Measurements from ENCODE around the gene TNFAIP8L2.
"Not testable (repeated sequence)": the region's sequence is repeated elsewhere in the genome, so short reads cannot be mapped to it uniquely, and the experiment has no call there.

TNFAIP8L2 gene

DNA sequence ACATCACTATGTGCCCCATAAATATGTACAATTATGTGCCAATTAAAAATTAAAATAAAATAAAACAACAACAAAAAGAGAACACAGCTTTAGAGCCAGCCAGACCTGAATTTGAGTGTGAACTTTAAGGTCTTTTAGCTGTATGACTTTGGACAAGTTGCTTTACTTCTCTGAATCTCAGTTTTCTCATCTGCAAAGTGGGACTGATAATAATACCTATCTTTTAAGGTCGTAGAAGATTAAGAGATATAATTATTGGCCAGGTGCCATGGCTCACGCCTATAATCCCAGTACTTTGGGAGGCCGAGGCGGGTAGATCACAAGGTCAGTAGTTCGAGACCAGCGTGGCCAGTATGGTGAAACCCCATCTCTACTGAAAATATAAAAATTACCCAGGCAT lies 36.9 kb downstream of the TNFAIP8L2 start:
- no peak for DNase-seq

DNA sequence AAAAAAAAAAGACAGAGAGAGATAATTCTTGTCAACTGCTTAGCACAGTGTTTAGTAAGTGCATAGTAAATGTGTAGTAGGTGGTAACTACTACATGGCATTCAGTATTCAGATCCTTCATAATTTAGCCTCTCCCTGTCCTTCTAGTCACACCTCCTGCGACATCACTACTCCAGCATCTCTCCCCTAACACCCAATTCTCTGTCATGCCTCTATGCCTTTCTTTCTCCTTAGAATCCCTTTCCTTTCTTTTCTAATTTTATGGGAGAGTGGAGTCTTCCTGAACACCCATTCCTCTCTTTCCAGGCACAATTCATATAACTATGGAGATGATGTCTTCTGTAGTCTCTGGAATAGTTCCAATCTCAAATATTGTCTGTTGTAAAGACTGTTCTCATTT lies 37.4 kb downstream of the TNFAIP8L2 start:
- peak; percentile 10 for DNase-seq

GRCh38 chr1:151194894-151195594 lies 38.6 kb downstream of the TNFAIP8L2 start:
- DNase-seq = peak; percentile 73

- peak; percentile 90 for DNase-seq
Measured at GRCh38 chr1:151196292-151196800, 39.9 kb downstream of the TNFAIP8L2 start.

DNA sequence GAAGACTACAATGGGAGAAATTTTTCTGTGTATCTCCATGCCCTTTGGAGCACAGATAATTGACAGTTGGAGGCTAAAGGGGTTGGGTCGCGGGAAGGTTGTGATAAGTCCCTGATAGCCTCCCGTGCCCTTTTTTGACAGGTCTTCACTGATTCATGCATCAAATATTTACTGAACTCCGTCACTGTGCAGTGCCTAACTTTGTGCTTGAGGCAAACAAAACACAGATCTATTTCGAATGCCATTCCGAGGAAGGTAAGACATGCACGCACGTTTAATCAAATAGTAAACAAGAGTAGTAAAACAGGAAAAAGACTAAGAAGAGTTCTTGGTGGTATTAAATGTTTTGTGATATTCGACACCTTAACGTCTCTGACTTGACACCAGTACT lies 41.4 kb downstream of the TNFAIP8L2 start:
- peak; percentile 74 for DNase-seq

DNA sequence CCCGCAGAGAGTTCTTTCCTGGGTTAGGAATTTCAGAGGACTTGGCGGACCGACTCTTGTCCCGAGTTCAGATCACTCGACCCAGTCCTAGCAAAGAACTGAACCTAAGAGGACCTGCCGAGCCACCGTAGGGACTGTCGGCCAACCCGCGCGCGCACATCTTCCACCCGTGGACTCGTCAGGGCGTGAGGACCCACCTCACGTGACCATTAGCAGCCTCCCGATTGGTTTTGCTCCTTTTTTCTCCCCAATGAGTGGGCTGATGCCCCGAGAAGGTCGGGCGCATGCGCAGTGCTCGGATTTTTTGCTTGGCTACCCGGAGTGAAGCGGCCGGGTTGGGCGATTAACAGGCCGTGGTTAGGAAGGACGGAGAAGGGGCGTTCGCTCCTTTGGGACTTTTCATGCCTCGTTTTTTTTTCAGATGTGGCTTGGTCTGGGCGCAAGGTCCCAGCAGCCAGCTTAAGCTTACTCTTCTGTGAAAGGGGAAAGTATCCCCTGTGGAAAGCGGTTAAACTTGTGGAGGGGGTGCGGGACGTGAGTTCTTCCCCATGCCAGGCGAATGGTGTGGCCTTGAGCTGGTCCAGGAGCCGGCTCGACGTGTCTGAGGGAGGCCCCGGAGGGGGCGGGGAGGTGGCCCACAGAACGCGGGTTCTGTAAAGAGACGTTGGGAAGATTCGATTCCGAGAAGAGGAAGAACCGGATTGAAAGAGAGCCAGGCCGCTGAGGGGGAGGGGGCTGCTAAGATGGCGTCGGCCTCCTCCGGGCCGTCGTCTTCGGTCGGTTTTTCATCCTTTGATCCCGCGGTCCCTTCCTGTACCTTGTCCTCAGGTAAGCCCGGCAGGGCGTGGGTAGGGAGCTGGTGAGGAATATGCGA lies 42.0 kb downstream of the TNFAIP8L2 start, which contains the start of gene PIP5K1A:
PIP5K1A (plus strand) TSS at position 299 of the 874 bp plus-strand sequence; CDS start at position 744, 445 bp downstream.
- peak; percentile 99 for DNase-seq

GRCh38 chr1:151199873-151200581 lies 43.6 kb downstream of the TNFAIP8L2 start:
- DNase-seq = no peak

- DNase-seq = not testable (repeated sequence)
Measured at GRCh38 chr1:151205381-151205965, 49.0 kb downstream of the TNFAIP8L2 start.
